B cell (primary cell): ENCODE results near the gene STK11. TPM values are rescaled to one million over a fixed set of nuclear protein-coding genes. Genes with fewer than 3 reads are reported as not detected.

Experiments used
- ATAC-seq: fragments of 200-7000 bp; cut with Tn5 transposase; one replicate; pipeline ENCODE4 v1.10.0; 2021; ENCODE audit warnings: low read depth, mild to moderate bottlenecking, moderate number of reproducible peaks, moderate library complexity
- CTCF ChIA-PET: fragments of 350-600 bp; sonication (Branson Sonifier 250); formaldehyde crosslinking; loops from one replicate; lab custom pipeline; 2021; ENCODE audit warnings: antibody characterized with exemption, inconsistent platforms; lab: Charles Lee
- POLR2A ChIA-PET: fragments of 350-600 bp; sonication (Branson Sonifier 250); formaldehyde crosslinking; loops from one replicate; lab custom pipeline; 2021; ENCODE audit warnings: antibody characterized with exemption; lab: Charles Lee
- DNase-seq: peaks from one replicate; pipeline ENCODE4 v3.0.0; 2013
- H2AFZ ChIP-seq: 2 replicates; pipeline ENCODE4 v1.6.1; 2012; ENCODE audit warnings: mild to moderate bottlenecking, low read depth, low read length; ENCODE audit not compliant: insufficient read depth, poor library complexity, severe bottlenecking
- H3K27ac ChIP-seq, 2 donors: 1 replicate in 1 of 2; 2 replicates in 1 of 2; pipeline ENCODE4 v1.5.1; 2012 to 2013; ENCODE audit warnings: low read length in 2 of 2, mild to moderate bottlenecking in 2 of 2, moderate library complexity in 1 of 2
- H3K27me3 ChIP-seq, 4 experiments: fragments of 200-600 bp in 1 of 4; sonication (generic) in 1 of 4; replicated peaks in 1 of 4; 1 replicate in 2 of 4; 2 replicates in 2 of 4; pipeline versions ENCODE4 v1.6.1 to v1.7.0; 2013 to 2016; ENCODE audit warnings: low read length in 3 of 4, mild to moderate bottlenecking in 2 of 4, mixed read lengths in 1 of 4, moderate library complexity in 1 of 4; ENCODE audit not compliant: insufficient read depth in 4 of 4, control insufficient read depth in 3 of 4; ENCODE audit errors: control extremely low read depth in 1 of 4
- H3K36me3 ChIP-seq, 2 experiments: replicated peaks in 1 of 2; 1 replicate in 1 of 2; 2 replicates in 1 of 2; pipeline versions ENCODE4 v1.6.1 to v1.7.1; 2013; ENCODE audit warnings: low read length in 1 of 2; ENCODE audit not compliant: insufficient read depth in 2 of 2, control insufficient read depth in 1 of 2; ENCODE audit errors: control extremely low read depth in 1 of 2, extremely low read depth in 1 of 2
- H3K4me1 ChIP-seq, 2 donors: fragments of 200-600 bp in 1 of 2; sonication (generic) in 1 of 2; 1 replicate in 1 of 2; 2 replicates in 1 of 2; pipeline versions ENCODE4 v1.5.1 to v1.6.1; 2013 to 2017; ENCODE audit warnings: low read length in 2 of 2; ENCODE audit not compliant: control insufficient read depth in 2 of 2, insufficient read depth in 2 of 2
- H3K4me2 ChIP-seq: replicated peaks from 2 replicates; pipeline ENCODE3; 2012; ENCODE audit warnings: mild to moderate bottlenecking, low read depth, low read length; ENCODE audit not compliant: poor library complexity, severe bottlenecking
- H3K4me3 ChIP-seq, 5 experiments: fragments of 200-600 bp in 1 of 5; sonication (generic) in 1 of 5; 1 replicate in 3 of 5; 2 replicates in 2 of 5; pipeline versions ENCODE4 v1.5.1 to v1.7.0; 2011 to 2016; ENCODE audit warnings: low read length in 4 of 5, mild to moderate bottlenecking in 4 of 5, low read depth in 2 of 5, control low read depth in 1 of 5, moderate library complexity in 1 of 5; ENCODE audit not compliant: insufficient read depth in 1 of 5; ENCODE audit errors: control extremely low read depth in 1 of 5, extremely low read depth in 1 of 5
- H3K79me2 ChIP-seq: fragments of 200-600 bp; sonication (generic); one replicate; pipeline ENCODE4 v1.6.0; 2016; ENCODE audit warnings: low read length; ENCODE audit not compliant: control insufficient read depth, insufficient read depth
- H3K9ac ChIP-seq: fragments of 200-600 bp; sonication (generic); 2 replicates; pipeline ENCODE4 v1.6.1; 2017; ENCODE audit warnings: mild to moderate bottlenecking, low read length, moderate library complexity
- H3K9me3 ChIP-seq, 3 donors: one replicate each; pipeline versions ENCODE4 v1.6.1 to v1.7.1; 2013; ENCODE audit warnings: low read length in 2 of 3; ENCODE audit not compliant: control insufficient read depth in 2 of 3, insufficient read depth in 1 of 3; ENCODE audit errors: control extremely low read depth in 1 of 3
- H4K20me1 ChIP-seq: 2 replicates; pipeline ENCODE4 v1.6.0; 2012; ENCODE audit warnings: mild to moderate bottlenecking, low read length; ENCODE audit not compliant: insufficient read depth, control insufficient read depth, poor library complexity, severe bottlenecking
- H3K27ac Mint-ChIP-seq: one replicate; pipeline ENCODE4 v1.8.0; 2021; ENCODE audit warnings: mixed read lengths
- H3K27me3 Mint-ChIP-seq: one replicate; pipeline ENCODE4 v1.8.0; 2021; ENCODE audit warnings: mixed read lengths
- H3K4me1 Mint-ChIP-seq: one replicate; pipeline ENCODE4 v1.8.0; 2021; ENCODE audit warnings: mixed read lengths
- H3K4me3 Mint-ChIP-seq: one replicate; pipeline ENCODE4 v1.8.0; 2021; ENCODE audit warnings: mixed read lengths
- H3K9me3 Mint-ChIP-seq: one replicate; pipeline ENCODE4 v1.8.0; 2022; ENCODE audit warnings: mixed read lengths; ENCODE audit not compliant: insufficient read depth
- EZH2 ChIP-seq: IDR thresholded peaks from 2 replicates; pipeline ENCODE4 v1.6.1; 2012; ENCODE audit warnings: borderline replicate concordance, low read depth, mild to moderate bottlenecking, moderate library complexity, low read length; ENCODE audit not compliant: insufficient read depth, poor library complexity, severe bottlenecking
- WGBS: methylation state at CpG from one replicate; pipeline ENCODE4 v1.1.5; 2013; ENCODE audit warnings: missing lambda C conversion rate; ENCODE audit not compliant: insufficient coverage; 5-methylcytosine and 5-hydroxymethylcytosine counted together
- intact Hi-C: fragments of 100-400 bp; cut with micrococcal nuclease; formaldehyde crosslinking; loops from one replicate; pipeline ENCODE4 v1.10.0; 2022
- polyA plus RNA-seq: library from polyadenylated mRNA; depleted of rRNA; stranded (reverse); fragments of >200 nt; gene quantifications from 2 replicates; pipeline ENCODE4 v1.2.3, GENCODE V29; 2012
- total RNA-seq, 2 donors: library from RNA; stranded (reverse); fragments of 120-200 nt in 1 of 2; gene quantifications; 1 replicate in 1 of 2; 2 replicates in 1 of 2; pipeline versions ENCODE4 v1.2.3 to v1.2.4, GENCODE V29; 2013 to 2022
- TF ChIP-seq, protein P1 (sequence below): fragments of 200-600 bp; IDR thresholded peaks from one replicate; pipeline ENCODE4 v1.8.0; 2022; ENCODE audit warnings: antibody characterized with exemption, mild to moderate bottlenecking

The STK11 gene
- total and polyA plus RNA-seq, 2 donors (not counting 1 experiment from before 2014, with no cell fraction given) = 87.9 to 89.9 TPM

- H2AFZ ChIP-seq = no peak overlapping the region
- H3K79me2 ChIP-seq = peaks cover 46% of the 10 kb centered on the region
- H3K27ac ChIP-seq = no peak overlapping the region
- Mint-ChIP-seq H3K27me3 (no peaks in the 10 kb centered on the region), H3K4me3 (no peak overlapping the region), H3K27ac (no peak overlapping the region), H3K4me1 (peaks cover 4% of the 10 kb centered on the region), H3K9me3 (no peaks in the 10 kb centered on the region)
- ChIA-PET CTCF (interaction anchor here (0.9 kb wide), 1 partner anchor 17 kb away, joined by 4 read pairs; no protein-coding TSS in a partner anchor), POLR2A (interaction anchor here (0.6 to 0.9 kb wide), 3 partner anchors 48 to 1756 kb away, joined by 3 to 5 read pairs (median 4); partner anchors contain the start of gene CIRBP)
- peaks cover 58% of the 10 kb centered on the region for H4K20me1 ChIP-seq
- no peaks in the 10 kb centered on the region for H3K27me3 ChIP-seq
- WGBS = 88% methylated on average over 34 of the region's 38 CpGs
- intact Hi-C loops = no loop called here
- H3K9me3 ChIP-seq = no peaks in the 10 kb centered on the region
- H3K36me3 ChIP-seq = peaks cover 0 to 36% of the 10 kb centered on the region in 2 experiments
- H3K4me3 ChIP-seq = no peak overlapping the region
- no peak overlapping the region for H3K9ac ChIP-seq
- H3K4me2 ChIP-seq = no peak overlapping the region
- H3K4me1 ChIP-seq = no peaks in the 10 kb centered on the region
- ATAC-seq = no peak
- TF ChIP-seq EZH2 = no peak
- TF ChIP-seq, protein P1, sequence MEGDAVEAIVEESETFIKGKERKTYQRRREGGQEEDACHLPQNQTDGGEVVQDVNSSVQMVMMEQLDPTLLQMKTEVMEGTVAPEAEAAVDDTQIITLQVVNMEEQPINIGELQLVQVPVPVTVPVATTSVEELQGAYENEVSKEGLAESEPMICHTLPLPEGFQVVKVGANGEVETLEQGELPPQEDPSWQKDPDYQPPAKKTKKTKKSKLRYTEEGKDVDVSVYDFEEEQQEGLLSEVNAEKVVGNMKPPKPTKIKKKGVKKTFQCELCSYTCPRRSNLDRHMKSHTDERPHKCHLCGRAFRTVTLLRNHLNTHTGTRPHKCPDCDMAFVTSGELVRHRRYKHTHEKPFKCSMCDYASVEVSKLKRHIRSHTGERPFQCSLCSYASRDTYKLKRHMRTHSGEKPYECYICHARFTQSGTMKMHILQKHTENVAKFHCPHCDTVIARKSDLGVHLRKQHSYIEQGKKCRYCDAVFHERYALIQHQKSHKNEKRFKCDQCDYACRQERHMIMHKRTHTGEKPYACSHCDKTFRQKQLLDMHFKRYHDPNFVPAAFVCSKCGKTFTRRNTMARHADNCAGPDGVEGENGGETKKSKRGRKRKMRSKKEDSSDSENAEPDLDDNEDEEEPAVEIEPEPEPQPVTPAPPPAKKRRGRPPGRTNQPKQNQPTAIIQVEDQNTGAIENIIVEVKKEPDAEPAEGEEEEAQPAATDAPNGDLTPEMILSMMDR = no peak
- no peak for DNase-seq
Measured at GRCh38 chr19:1220976-1221903, 15.7 kb downstream of the STK11 start.

DNA sequence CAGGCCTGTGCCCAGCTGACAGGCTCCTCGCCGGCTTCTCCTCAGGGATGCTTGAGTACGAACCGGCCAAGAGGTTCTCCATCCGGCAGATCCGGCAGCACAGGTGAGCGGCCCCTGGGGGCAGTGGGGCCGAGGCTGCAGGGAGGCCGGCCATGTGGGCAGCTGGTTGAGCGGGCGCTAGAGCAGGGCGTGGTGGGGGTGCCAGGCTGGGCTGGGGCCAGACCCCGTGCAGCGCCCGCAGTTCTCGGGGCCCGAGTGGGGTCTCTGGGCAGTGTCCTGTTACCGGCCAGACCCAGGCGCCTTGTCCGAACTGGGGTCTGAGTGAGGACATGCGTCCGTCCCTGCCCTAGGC lies 16.3 kb downstream of the STK11 start:
- H3K79me2 ChIP-seq = peaks cover 40% of the 10 kb centered on the region
- ChIA-PET POLR2A (interaction anchor here (0.9 kb wide), 1 partner anchor 47 kb away, joined by 4 read pairs; the partner anchor contains the start of gene CIRBP), CTCF (no interaction called here)
- H3K4me1 ChIP-seq = no peaks in the 10 kb centered on the region
- no peak overlapping the region for H3K4me3 ChIP-seq
- no peaks in the 10 kb centered on the region for H3K27me3 ChIP-seq
- intact Hi-C loops = no loop called here
- peaks cover 0 to 37% of the 10 kb centered on the region in 2 experiments for H3K36me3 ChIP-seq
- peaks cover 4% of the 10 kb centered on the region for H3K4me1 Mint-ChIP-seq
- H3K4me3 Mint-ChIP-seq = no peak overlapping the region
- DNase-seq (no peak), ATAC-seq (no peak)
- no peak overlapping the region for H3K27ac ChIP-seq
- H2AFZ ChIP-seq = no peak overlapping the region
- no peak overlapping the region for H3K4me2 ChIP-seq
- no peak overlapping the region for H3K9ac ChIP-seq
- WGBS = 97% methylated on average over 22 of the region's 22 CpGs
- no peaks in the 10 kb centered on the region for H3K9me3 ChIP-seq
- no peaks in the 10 kb centered on the region for H3K9me3 Mint-ChIP-seq
- H3K27ac Mint-ChIP-seq = no peak overlapping the region
- H4K20me1 ChIP-seq = peaks cover 53% of the 10 kb centered on the region
- no peak for TF ChIP-seq EZH2
- TF ChIP-seq, protein P1 = no peak
- no peaks in the 10 kb centered on the region for H3K27me3 Mint-ChIP-seq
